ENCODE data around the gene KCNMA1. TPM values are rescaled to one million over a fixed set of nuclear protein-coding genes. Genes with fewer than 3 reads are reported as not detected.

The KCNMA1 gene
- total RNA-seq, 3 donors from 2014 or later: 13.6 to 37.8 (median 15.1) TPM

GRCh38 chr10:76998451-76998850 lies 639.2 kb downstream of the KCNMA1 start:
- intact Hi-C loops (cut with DNase I; ENCODE audit: low total_unique reads): no loop called here
- H3K9me3 ChIP-seq: no peaks in the 10 kb centered on the region
- no peak overlapping the region for H3K4me3 ChIP-seq
- H3K27ac ChIP-seq: no peak overlapping the region
- H3K4me1 ChIP-seq: no peaks in the 10 kb centered on the region
- H3K36me3 ChIP-seq: no peaks in the 10 kb centered on the region
- TF ChIP-seq POLR2A (IDR thresholded peaks at IDR 0.05): no peak
- TF ChIP-seq, protein P1, sequence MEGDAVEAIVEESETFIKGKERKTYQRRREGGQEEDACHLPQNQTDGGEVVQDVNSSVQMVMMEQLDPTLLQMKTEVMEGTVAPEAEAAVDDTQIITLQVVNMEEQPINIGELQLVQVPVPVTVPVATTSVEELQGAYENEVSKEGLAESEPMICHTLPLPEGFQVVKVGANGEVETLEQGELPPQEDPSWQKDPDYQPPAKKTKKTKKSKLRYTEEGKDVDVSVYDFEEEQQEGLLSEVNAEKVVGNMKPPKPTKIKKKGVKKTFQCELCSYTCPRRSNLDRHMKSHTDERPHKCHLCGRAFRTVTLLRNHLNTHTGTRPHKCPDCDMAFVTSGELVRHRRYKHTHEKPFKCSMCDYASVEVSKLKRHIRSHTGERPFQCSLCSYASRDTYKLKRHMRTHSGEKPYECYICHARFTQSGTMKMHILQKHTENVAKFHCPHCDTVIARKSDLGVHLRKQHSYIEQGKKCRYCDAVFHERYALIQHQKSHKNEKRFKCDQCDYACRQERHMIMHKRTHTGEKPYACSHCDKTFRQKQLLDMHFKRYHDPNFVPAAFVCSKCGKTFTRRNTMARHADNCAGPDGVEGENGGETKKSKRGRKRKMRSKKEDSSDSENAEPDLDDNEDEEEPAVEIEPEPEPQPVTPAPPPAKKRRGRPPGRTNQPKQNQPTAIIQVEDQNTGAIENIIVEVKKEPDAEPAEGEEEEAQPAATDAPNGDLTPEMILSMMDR (IDR thresholded peaks at IDR 0.05): no peak
- TF ChIP-seq POLR2AphosphoS5 (IDR thresholded peaks at IDR 0.05): no peak
- H3K27me3 ChIP-seq: no peaks in the 10 kb centered on the region
- no peak for DNase-seq (ENCODE audit: low spot score in 2 of 2)

GRCh38 chr10:76997631-76998030 lies 640.0 kb downstream of the KCNMA1 start:
- Histone ChIP-seq H3K27ac (no peak overlapping the region), H3K36me3 (no peaks in the 10 kb centered on the region), H3K27me3 (no peaks in the 10 kb centered on the region), H3K4me3 (no peak overlapping the region), H3K9me3 (no peaks in the 10 kb centered on the region), H3K4me1 (no peaks in the 10 kb centered on the region)
- no peak for DNase-seq (ENCODE audit: low spot score in 2 of 2)
- intact Hi-C loops (cut with DNase I; ENCODE audit: low total_unique reads): no loop called here
- TF ChIP-seq, protein P1 (IDR thresholded peaks at IDR 0.05): no peak
- no peak for TF ChIP-seq POLR2A (IDR thresholded peaks at IDR 0.05)
- TF ChIP-seq POLR2AphosphoS5 (IDR thresholded peaks at IDR 0.05): no peak

GRCh38 chr10:76995023-76995422 lies 642.6 kb downstream of the KCNMA1 start:
- H3K4me3 ChIP-seq: no peak overlapping the region
- intact Hi-C loops (cut with DNase I; ENCODE audit: low total_unique reads): no loop called here
- DNase-seq (ENCODE audit: low spot score in 2 of 2): no peak
- H3K4me1 ChIP-seq: no peaks in the 10 kb centered on the region
- no peaks in the 10 kb centered on the region for H3K27me3 ChIP-seq
- H3K36me3 ChIP-seq: no peaks in the 10 kb centered on the region
- no peak overlapping the region for H3K27ac ChIP-seq
- H3K9me3 ChIP-seq: no peaks in the 10 kb centered on the region
- TF ChIP-seq, protein P1 (IDR thresholded peaks at IDR 0.05): no peak
- TF ChIP-seq POLR2AphosphoS5 (IDR thresholded peaks at IDR 0.05) (no peak), POLR2A (IDR thresholded peaks at IDR 0.05) (no peak)

DNA sequence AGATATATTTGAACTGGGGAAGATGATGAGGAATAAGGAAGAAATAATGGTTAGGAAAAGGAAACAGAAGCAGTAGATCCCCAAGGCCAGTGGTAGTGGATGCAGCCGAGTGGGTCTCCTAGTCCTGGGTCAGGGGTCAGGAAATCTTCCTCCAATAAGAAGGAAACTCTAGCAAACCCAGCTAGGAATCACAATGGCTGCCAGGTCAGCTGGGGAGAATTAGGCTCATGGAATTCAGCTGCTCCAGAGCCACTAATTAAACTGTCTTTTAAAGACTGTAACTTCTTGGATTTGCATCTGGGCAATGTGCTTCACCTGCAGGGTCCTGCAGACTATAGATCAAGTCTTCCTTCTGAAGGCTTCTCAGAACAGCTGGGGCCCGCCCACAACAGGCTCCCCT lies 644.4 kb downstream of the KCNMA1 start:
- intact Hi-C loops (cut with DNase I; ENCODE audit: low total_unique reads): no loop called here
- H3K4me3 ChIP-seq: no peak overlapping the region
- H3K36me3 ChIP-seq: no peaks in the 10 kb centered on the region
- no peaks in the 10 kb centered on the region for H3K4me1 ChIP-seq
- H3K27ac ChIP-seq: no peak overlapping the region
- H3K9me3 ChIP-seq: no peaks in the 10 kb centered on the region
- no peaks in the 10 kb centered on the region for H3K27me3 ChIP-seq
- no peak for DNase-seq (ENCODE audit: low spot score in 2 of 2)
- TF ChIP-seq, protein P1 (IDR thresholded peaks at IDR 0.05): no peak
- TF ChIP-seq POLR2A (IDR thresholded peaks at IDR 0.05): no peak
- TF ChIP-seq POLR2AphosphoS5 (IDR thresholded peaks at IDR 0.05): no peak

DNA sequence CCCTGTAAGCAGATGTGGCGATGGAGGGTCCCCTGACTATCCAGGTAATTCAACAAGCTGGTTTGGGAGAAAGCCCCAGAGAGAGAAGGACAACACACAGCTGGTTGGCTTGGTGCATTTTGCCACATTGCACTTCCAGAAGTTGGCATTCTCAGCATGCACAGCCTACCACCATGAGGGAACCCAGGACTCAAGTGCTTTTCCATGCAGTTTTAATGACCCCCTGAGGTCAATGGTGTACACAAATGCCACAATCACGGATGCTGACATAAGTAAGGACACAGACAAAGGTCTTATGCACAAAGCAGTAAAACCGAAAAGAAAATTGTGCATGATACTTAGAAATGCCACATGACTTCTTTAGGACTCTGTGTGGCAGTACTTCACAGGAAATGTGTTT lies 645.1 kb downstream of the KCNMA1 start:
- no peaks in the 10 kb centered on the region for H3K36me3 ChIP-seq
- no peaks in the 10 kb centered on the region for H3K9me3 ChIP-seq
- H3K27ac ChIP-seq: no peak overlapping the region
- H3K4me1 ChIP-seq: no peaks in the 10 kb centered on the region
- no peaks in the 10 kb centered on the region for H3K27me3 ChIP-seq
- H3K4me3 ChIP-seq: no peak overlapping the region
- intact Hi-C loops (cut with DNase I; ENCODE audit: low total_unique reads): no loop called here
- TF ChIP-seq, protein P1 (IDR thresholded peaks at IDR 0.05): no peak
- TF ChIP-seq POLR2A (IDR thresholded peaks at IDR 0.05) (no peak), POLR2AphosphoS5 (IDR thresholded peaks at IDR 0.05) (no peak)
- DNase-seq (ENCODE audit: low spot score in 2 of 2): no peak
